Measurements from ENCODE around the gene BMP5.

BMP5 gene

GRCh38 chr6:55872866-55873265 lies 2.5 kb downstream of the BMP5 start:
- DNase-seq, result no peak

- DNase-seq, result no peak
Measured at GRCh38 chr6:55870181-55870813, 5.1 kb downstream of the BMP5 start.

GRCh38 chr6:55869674-55870073 lies 5.7 kb downstream of the BMP5 start:
- no peak for DNase-seq

- DNase-seq, result no peak
Measured at GRCh38 chr6:55868771-55869479, 6.5 kb downstream of the BMP5 start.

GRCh38 chr6:55868176-55868575 lies 7.2 kb downstream of the BMP5 start:
- no peak for DNase-seq

- no peak for DNase-seq
Measured at GRCh38 chr6:55866128-55866527, 9.3 kb downstream of the BMP5 start.

- DNase-seq, result no peak
Measured at GRCh38 chr6:55853008-55854001, 22.1 kb downstream of the BMP5 start.

GRCh38 chr6:55841341-55841740 lies 34.0 kb downstream of the BMP5 start:
- DNase-seq, result no peak

GRCh38 chr6:55839080-55839479 lies 36.3 kb downstream of the BMP5 start:
- DNase-seq, result no peak

GRCh38 chr6:55836945-55837344 lies 38.4 kb downstream of the BMP5 start:
- no peak for DNase-seq

- no peak for DNase-seq
Measured at GRCh38 chr6:55836481-55836880, 38.9 kb downstream of the BMP5 start.

- no peak for DNase-seq
Measured at GRCh38 chr6:55835220-55835619, 40.2 kb downstream of the BMP5 start.

- no peak for DNase-seq
Measured at GRCh38 chr6:55833284-55833683, 42.1 kb downstream of the BMP5 start.

- no peak for DNase-seq
Measured at GRCh38 chr6:55827818-55828522, 47.4 kb downstream of the BMP5 start.

- DNase-seq, result no peak
Measured at GRCh38 chr6:55826941-55827340, 48.4 kb downstream of the BMP5 start.

- DNase-seq, result peak; percentile 7
Measured at GRCh38 chr6:55825402-55826051, 49.9 kb downstream of the BMP5 start.

- DNase-seq, result no peak
Measured at GRCh38 chr6:55822815-55823214, 52.6 kb downstream of the BMP5 start.

GRCh38 chr6:55822005-55822404 lies 53.4 kb downstream of the BMP5 start:
- no peak for DNase-seq

- DNase-seq, result no peak
Measured at GRCh38 chr6:55820696-55821095, 54.7 kb downstream of the BMP5 start.

- no peak for DNase-seq
Measured at GRCh38 chr6:55819811-55820210, 55.6 kb downstream of the BMP5 start.

GRCh38 chr6:55818482-55818881 lies 56.9 kb downstream of the BMP5 start:
- no peak for DNase-seq

GRCh38 chr6:55812509-55812908 lies 62.9 kb downstream of the BMP5 start:
- no peak for DNase-seq
